A549 (cell line): ENCODE results near the gene ADCY7. TPM values are rescaled to one million over a fixed set of nuclear protein-coding genes. Genes with fewer than 3 reads are reported as not detected.
"Not testable (repeated sequence)": the region's sequence is repeated elsewhere in the genome, so short reads cannot be mapped to it uniquely, and the experiment has no call there.

ENCODE experiments used
- ATAC-seq, 2 experiments: fragments of 200-7000 bp in 1 of 2; fragments of >200 bp in 1 of 2; cut with Nextera tagmentation in 1 of 2; cut with Tn5 transposase in 1 of 2; 3 replicates each; pipeline versions ENCODE4 v1.8.0 to v1.9.1; 2018 to 2020; ENCODE audit warnings: mild to moderate bottlenecking in 1 of 2, moderate library complexity in 1 of 2
- CTCF ChIA-PET: fragments of 300-600 bp; sonication (Branson Sonifier 250); formaldehyde crosslinking; extraction: SDS; loops from one replicate; lab custom pipeline; 2021; ENCODE audit warnings: antibody characterized with exemption, inconsistent platforms; lab: Yijun Ruan, JAX
- POLR2A ChIA-PET: fragments of 350-600 bp; formaldehyde crosslinking; extraction: SDS; loops from one replicate; lab custom pipeline; 2021; ENCODE audit warnings: antibody characterized with exemption, inconsistent platforms; lab: Yijun Ruan, JAX
- DNase-seq, 2 experiments: peaks; one replicate each; pipeline versions ENCODE4 v3.0.0 to v3.0.0-alpha.2; 2011 to 2016; ENCODE audit warnings: low read depth in 1 of 2, low spot score in 1 of 2
- FAIRE-seq: peaks from 2 replicates; lab custom pipeline; 2011; peaks lifted over from hg19 to GRCh38; lab: Jason Lieb, UNC
- H3K27ac ChIP-seq, 2 experiments: fragments of >200 bp; sonication (Bioruptor Twin); formaldehyde crosslinking; 3 replicates each; pipeline ENCODE4 v1.5.1; 2016 to 2017
- H3K4me1 ChIP-seq: fragments of >200 bp; sonication (Bioruptor Twin); formaldehyde crosslinking; 3 replicates; pipeline ENCODE4 v1.6.1; 2016
- H3K4me2 ChIP-seq: fragments of >200 bp; sonication (Bioruptor Twin); formaldehyde crosslinking; 3 replicates; pipeline ENCODE4 v1.6.1; 2016
- H3K4me3 ChIP-seq: fragments of >200 bp; sonication (Bioruptor Twin); formaldehyde crosslinking; 3 replicates; pipeline ENCODE4 v1.5.1; 2016
- H3K9me3 ChIP-seq: fragments of >200 bp; sonication (Bioruptor Twin); formaldehyde crosslinking; 3 replicates; pipeline ENCODE4 v1.6.1; 2016
- BCL3 ChIP-seq: fragments of >200 bp; sonication (Bioruptor Twin); formaldehyde crosslinking; IDR thresholded peaks from 3 replicates; pipeline ENCODE4 v1.6.1; 2016
- BHLHE40 ChIP-seq: IDR thresholded peaks from 2 replicates; pipeline ENCODE4 v1.6.1; 2012; ENCODE audit warnings: low read depth, low read length, inconsistent platforms
- CBX8 ChIP-seq: fragments of 200-600 bp; sonication (generic); IDR thresholded peaks from 2 replicates; pipeline ENCODE4 v1.6.1; 2016
- CEBPB ChIP-seq, 2 experiments: fragments of >200 bp in 1 of 2; sonication (Bioruptor Twin) in 1 of 2; formaldehyde crosslinking in 1 of 2; IDR thresholded peaks; 2 replicates each; pipeline ENCODE4 v1.6.1; 2012 to 2016
- CHD2 ChIP-seq: fragments of 150-350 bp; IDR thresholded peaks from 2 replicates; pipeline ENCODE4 v1.6.1; 2014; ENCODE audit warnings: low read length; ENCODE audit not compliant: partially characterized antibody
- CHD4 ChIP-seq: fragments of 200-600 bp; sonication (generic); IDR thresholded peaks from 2 replicates; pipeline ENCODE4 v1.6.1; 2016; ENCODE audit warnings: antibody characterized with exemption, mild to moderate bottlenecking, borderline replicate concordance
- CTCF ChIP-seq: fragments of >200 bp; sonication (Bioruptor Twin); formaldehyde crosslinking; IDR thresholded peaks from 3 replicates; pipeline ENCODE4 v1.5.1; 2016
- EHF ChIP-seq: fragments of 250-450 bp; sonication (Bioruptor Pico); IDR thresholded peaks from 2 replicates; pipeline ENCODE4 v1.5.0; 2020; ENCODE audit warnings: mild to moderate bottlenecking
- EHMT2 ChIP-seq: fragments of 200-600 bp; sonication (generic); IDR thresholded peaks from 2 replicates; pipeline ENCODE4 v1.6.1; 2016; ENCODE audit warnings: antibody characterized with exemption, low read depth, mild to moderate bottlenecking, moderate library complexity
- ELK1 ChIP-seq: fragments of 150-350 bp; IDR thresholded peaks from 2 replicates; pipeline ENCODE4 v1.6.1; 2014; ENCODE audit warnings: low read depth, mild to moderate bottlenecking, low read length
- EP300 ChIP-seq, 2 experiments: fragments of >200 bp; sonication (Bioruptor Twin); formaldehyde crosslinking; IDR thresholded peaks; 2 replicates in 1 of 2; 3 replicates in 1 of 2; pipeline ENCODE4 v1.6.1; 2016 to 2017
- FOSB ChIP-seq: fragments of 250-450 bp; sonication (Bioruptor Pico); IDR thresholded peaks from 2 replicates; pipeline ENCODE4 v1.5.0; 2020; ENCODE audit warnings: mild to moderate bottlenecking, moderate library complexity
- FOSL2 ChIP-seq, 2 experiments: fragments of 450-650 bp in 1 of 2; fragments of >200 bp in 1 of 2; sonication (Bioruptor Twin) in 1 of 2; formaldehyde crosslinking; IDR thresholded peaks; 2 replicates each; pipeline versions ENCODE4 v1.5.0 to v1.6.1; 2016 to 2020; ENCODE audit warnings: mild to moderate bottlenecking in 1 of 2, moderate library complexity in 1 of 2
- HEYL ChIP-seq: fragments of 250-450 bp; sonication (Bioruptor Pico); IDR thresholded peaks from 2 replicates; pipeline ENCODE4 v1.8.0; 2021; ENCODE audit warnings: mild to moderate bottlenecking, moderate library complexity
- KDM1A ChIP-seq: fragments of 200-600 bp; sonication (generic); IDR thresholded peaks from 2 replicates; pipeline ENCODE4 v1.6.1; 2016; ENCODE audit warnings: low read depth, mild to moderate bottlenecking
- KDM5A ChIP-seq: fragments of 200-600 bp; sonication (generic); IDR thresholded peaks from 2 replicates; pipeline ENCODE4 v1.6.1; 2016; ENCODE audit warnings: antibody characterized with exemption, mild to moderate bottlenecking
- MAFK ChIP-seq: fragments of 450-650 bp; IDR thresholded peaks from 2 replicates; pipeline ENCODE4 v1.6.1; 2014; ENCODE audit not compliant: partially characterized antibody
- MAX ChIP-seq: IDR thresholded peaks from 2 replicates; pipeline ENCODE4 v1.6.1; 2012
- NPAS2 ChIP-seq: fragments of 250-450 bp; sonication (Bioruptor Pico); IDR thresholded peaks from 2 replicates; pipeline ENCODE4 v1.8.0; 2022; ENCODE audit warnings: mild to moderate bottlenecking, moderate library complexity, borderline replicate concordance
- RFX5 ChIP-seq: fragments of 450-650 bp; IDR thresholded peaks from 2 replicates; pipeline ENCODE4 v1.7.1; 2014; ENCODE audit warnings: antibody characterized with exemption, mild to moderate bottlenecking, moderate library complexity
- SMC3 ChIP-seq: fragments of >200 bp; sonication (Bioruptor Twin); formaldehyde crosslinking; IDR thresholded peaks from 3 replicates; pipeline ENCODE4 v1.6.1; 2018; ENCODE audit warnings: inconsistent platforms
- ZC3H11A ChIP-seq: fragments of 450-650 bp; IDR thresholded peaks from 2 replicates; pipeline ENCODE4 v1.6.1; 2014; ENCODE audit warnings: antibody characterized with exemption, mild to moderate bottlenecking
- ZNF302 ChIP-seq: fragments of 250-450 bp; sonication (Bioruptor Pico); IDR thresholded peaks from 2 replicates; pipeline ENCODE4 v1.9.0; 2021; ENCODE audit warnings: inconsistent platforms, mild to moderate bottlenecking, moderate library complexity
- ZSCAN20 ChIP-seq: fragments of 250-450 bp; sonication (Bioruptor Pico); IDR thresholded peaks from 2 replicates; pipeline ENCODE4 v1.8.0; 2022; ENCODE audit warnings: mild to moderate bottlenecking, moderate library complexity
- WGBS: methylation state at CpG from one replicate; pipeline ENCODE4 v1.1.6; 2017; ENCODE audit errors: missing lambda C conversion rate; 5-methylcytosine and 5-hydroxymethylcytosine counted together
- polyA plus RNA-seq, 4 experiments: library from polyadenylated mRNA; depleted of rRNA in 3 of 4; stranded (reverse); fragments of >200 nt; fragmentation: RNase III in 1 of 4; extraction: RNeasy Plus Mini Kit Qiagen cat#74134 plus additional on column Dnase treatment in 1 of 4; gene quantifications; 2 replicates in 3 of 4; 3 replicates in 1 of 4; pipeline ENCODE4 v1.2.3, GENCODE V29; 2011 to 2017
- TF ChIP-seq, protein P1 (sequence below): fragments of 200-600 bp; sonication (generic); IDR thresholded peaks from 2 replicates; pipeline ENCODE4 v1.6.1; 2016; ENCODE audit warnings: antibody characterized with exemption, mild to moderate bottlenecking, moderate library complexity

Gene ADCY7
- polyA plus RNA-seq, 2 of the 4 experiments (the other 2 are of a cell fraction), result 10.5 to 18.7 TPM

DNA sequence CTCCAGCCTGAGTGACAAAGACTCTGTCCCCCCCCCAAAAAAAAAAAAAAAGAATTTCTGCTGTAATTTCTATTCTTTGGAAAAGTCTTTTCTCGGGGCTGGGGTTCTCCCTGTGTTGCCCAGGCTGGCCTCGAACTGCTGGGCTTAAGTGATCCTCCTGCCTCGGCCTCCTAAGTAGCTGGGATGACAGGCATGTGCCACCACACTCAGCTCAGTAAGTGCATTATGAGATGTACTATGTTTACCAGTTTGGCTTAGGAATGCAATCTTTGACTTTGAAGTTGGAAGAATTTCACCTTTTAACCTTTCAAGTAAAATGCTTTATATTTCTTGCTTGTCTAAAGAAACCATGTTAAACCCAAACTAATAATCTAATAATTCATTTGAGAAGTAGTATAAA lies 28.0 kb upstream of the ADCY7 start:
- Histone ChIP-seq H3K4me3 (no peak overlapping the region), H3K4me1 (peaks cover 20% of the 10 kb centered on the region), H3K9me3 (peaks cover 11% of the 10 kb centered on the region; the same call in 1 of the 3 replicates), H3K4me2 (no peak overlapping the region), H3K27ac (no peak overlapping the region)
- ChIA-PET POLR2A (no interaction called here), CTCF (interaction anchor here (0.6 to 1.4 kb wide), 2 partner anchors 28 to 367 kb away, joined by 3 to 5 read pairs; no protein-coding TSS in a partner anchor)
- ATAC-seq (no peak), FAIRE-seq (no peak)
- WGBS, result 84% methylated on average over 3 of the region's 3 CpGs
- TF ChIP-seq FOSL2 (IDR thresholded peaks at IDR 0.05), result no peak
- TF ChIP-seq FOSL2 (CRISPR knock-in tag; IDR thresholded peaks at IDR 0.05), result no peak
- no peak for TF ChIP-seq ELK1
- no peak for TF ChIP-seq NPAS2 (CRISPR knock-in tag)
- no peak for TF ChIP-seq ZSCAN20 (CRISPR knock-in tag)
- no peak for TF ChIP-seq CBX8
- TF ChIP-seq, protein P1, sequence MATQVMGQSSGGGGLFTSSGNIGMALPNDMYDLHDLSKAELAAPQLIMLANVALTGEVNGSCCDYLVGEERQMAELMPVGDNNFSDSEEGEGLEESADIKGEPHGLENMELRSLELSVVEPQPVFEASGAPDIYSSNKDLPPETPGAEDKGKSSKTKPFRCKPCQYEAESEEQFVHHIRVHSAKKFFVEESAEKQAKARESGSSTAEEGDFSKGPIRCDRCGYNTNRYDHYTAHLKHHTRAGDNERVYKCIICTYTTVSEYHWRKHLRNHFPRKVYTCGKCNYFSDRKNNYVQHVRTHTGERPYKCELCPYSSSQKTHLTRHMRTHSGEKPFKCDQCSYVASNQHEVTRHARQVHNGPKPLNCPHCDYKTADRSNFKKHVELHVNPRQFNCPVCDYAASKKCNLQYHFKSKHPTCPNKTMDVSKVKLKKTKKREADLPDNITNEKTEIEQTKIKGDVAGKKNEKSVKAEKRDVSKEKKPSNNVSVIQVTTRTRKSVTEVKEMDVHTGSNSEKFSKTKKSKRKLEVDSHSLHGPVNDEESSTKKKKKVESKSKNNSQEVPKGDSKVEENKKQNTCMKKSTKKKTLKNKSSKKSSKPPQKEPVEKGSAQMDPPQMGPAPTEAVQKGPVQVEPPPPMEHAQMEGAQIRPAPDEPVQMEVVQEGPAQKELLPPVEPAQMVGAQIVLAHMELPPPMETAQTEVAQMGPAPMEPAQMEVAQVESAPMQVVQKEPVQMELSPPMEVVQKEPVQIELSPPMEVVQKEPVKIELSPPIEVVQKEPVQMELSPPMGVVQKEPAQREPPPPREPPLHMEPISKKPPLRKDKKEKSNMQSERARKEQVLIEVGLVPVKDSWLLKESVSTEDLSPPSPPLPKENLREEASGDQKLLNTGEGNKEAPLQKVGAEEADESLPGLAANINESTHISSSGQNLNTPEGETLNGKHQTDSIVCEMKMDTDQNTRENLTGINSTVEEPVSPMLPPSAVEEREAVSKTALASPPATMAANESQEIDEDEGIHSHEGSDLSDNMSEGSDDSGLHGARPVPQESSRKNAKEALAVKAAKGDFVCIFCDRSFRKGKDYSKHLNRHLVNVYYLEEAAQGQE, result no peak
- no peak for TF ChIP-seq MAX
- no peak for TF ChIP-seq EHF (CRISPR knock-in tag)
- no peak for TF ChIP-seq BCL3
- no peak for TF ChIP-seq CHD4
- no peak for TF ChIP-seq KDM1A
- TF ChIP-seq KDM5A, result no peak
- TF ChIP-seq ZNF302 (CRISPR knock-in tag), result no peak
- no peak for TF ChIP-seq FOSB (CRISPR knock-in tag)
- TF ChIP-seq, all 56 proteins: peak for 0
- no peak for DNase-seq

DNA sequence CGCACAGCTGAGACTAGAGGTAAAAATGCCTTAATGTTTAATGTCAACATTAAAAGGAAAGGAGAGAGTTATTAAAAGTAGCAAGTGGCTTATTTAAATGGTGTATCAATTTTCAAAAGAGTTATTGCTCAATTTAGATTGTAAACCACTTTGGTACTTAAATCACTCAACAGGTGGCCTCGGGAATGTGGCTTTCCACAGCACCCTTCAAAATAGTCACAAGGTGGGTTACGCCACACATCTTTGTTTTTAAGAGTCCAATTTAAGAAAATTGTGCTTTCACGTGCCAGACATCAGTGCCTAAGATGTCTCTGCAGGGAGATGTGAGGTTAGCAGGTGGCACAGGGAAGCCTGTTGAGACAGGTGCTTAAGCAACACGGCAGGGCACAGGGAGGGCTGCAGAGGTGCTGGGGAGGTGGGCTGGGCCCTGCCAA lies 27.5 kb upstream of the ADCY7 start:
- Histone ChIP-seq H3K27ac (no peak overlapping the region), H3K4me3 (no peak overlapping the region), H3K4me2 (no peak overlapping the region), H3K9me3 (peaks cover 11% of the 10 kb centered on the region; the same call in 1 of the 3 replicates), H3K4me1 (peaks cover 16% of the 10 kb centered on the region)
- ChIA-PET POLR2A (no interaction called here), CTCF (interaction anchor here (0.6 to 2.7 kb wide), 5 partner anchors 11 to 567 kb away, joined by 3 to 6 read pairs (median 3); no protein-coding TSS in a partner anchor)
- WGBS, result 75% methylated on average over 5 of the region's 5 CpGs
- TF ChIP-seq BCL3 (no peak), CHD2 (no peak), ZC3H11A (no peak), RFX5 (no peak), SMC3 (no peak), MAFK (no peak), FOSL2 (IDR thresholded peaks at IDR 0.05) (no peak), FOSL2 (CRISPR knock-in tag; IDR thresholded peaks at IDR 0.05) (no peak), CBX8 (no peak), ZSCAN20 (CRISPR knock-in tag) (no peak), CTCF (no peak), BHLHE40 (no peak), EP300 (IDR thresholded peaks at IDR 0.05) (no peak), EHMT2 (no peak), CEBPB (IDR thresholded peaks at IDR 0.05) (no peak), HEYL (CRISPR knock-in tag) (no peak)
- no peak for FAIRE-seq
- ATAC-seq, result no peak; a peak in 1 of 6 replicates
- no peak for DNase-seq

- CTCF ChIA-PET, result interaction anchor here (1.0 to 2.5 kb wide), 3 partner anchors 9 to 37 kb away, joined by 3 to 7 read pairs (median 3); no protein-coding TSS in a partner anchor
- FAIRE-seq, H3K4me3 ChIP-seq, DNase-seq, H3K9me3 ChIP-seq, ATAC-seq, H3K27ac ChIP-seq, POLR2A ChIA-PET, H3K4me2 ChIP-seq: not testable (repeated sequence)
- 78% methylated on average over 6 of the region's 6 CpGs for WGBS
- H3K4me1 ChIP-seq, result peaks cover 15% of the 10 kb centered on the region
Measured at GRCh38 chr16:50243024-50243423, 23.3 kb upstream of the ADCY7 start.
